ENCODE results near the gene TTLL1.

TTLL1 gene

DNA sequence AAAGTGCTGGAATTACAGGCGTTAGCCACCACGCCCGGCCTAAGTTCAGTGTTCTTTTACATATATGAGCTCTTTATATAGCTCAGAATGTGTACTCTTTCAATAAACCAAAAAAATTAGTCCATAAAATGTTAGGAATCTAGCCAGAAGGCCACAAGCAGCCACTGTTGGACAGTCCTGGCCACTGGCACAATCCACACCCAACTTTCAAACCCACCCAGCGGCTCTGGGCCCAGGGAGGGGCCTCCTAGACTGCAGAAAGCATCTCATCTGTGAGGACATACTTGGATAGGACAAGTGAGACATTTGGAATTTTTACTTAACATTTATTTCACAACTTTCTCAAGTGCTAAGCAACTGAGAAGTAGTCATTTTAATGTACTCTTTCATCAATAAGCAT is 80.7 kb downstream of the TTLL1 start:
- ChIA-PET POLR2A (no interaction called here), CTCF (interaction anchor here (1.0 to 1.4 kb wide), 3 partner anchors 25 to 140 kb away, joined by 3 to 5 read pairs (median 3); no protein-coding TSS in a partner anchor)
- TF ChIP-seq CTCF (IDR thresholded peaks at IDR 0.05; ENCODE audit: control extremely low read depth, extremely low read depth, low read depth, missing control alignments) = no peak
- DNase-seq (ENCODE audit: extremely low spot score) = no peak

DNA sequence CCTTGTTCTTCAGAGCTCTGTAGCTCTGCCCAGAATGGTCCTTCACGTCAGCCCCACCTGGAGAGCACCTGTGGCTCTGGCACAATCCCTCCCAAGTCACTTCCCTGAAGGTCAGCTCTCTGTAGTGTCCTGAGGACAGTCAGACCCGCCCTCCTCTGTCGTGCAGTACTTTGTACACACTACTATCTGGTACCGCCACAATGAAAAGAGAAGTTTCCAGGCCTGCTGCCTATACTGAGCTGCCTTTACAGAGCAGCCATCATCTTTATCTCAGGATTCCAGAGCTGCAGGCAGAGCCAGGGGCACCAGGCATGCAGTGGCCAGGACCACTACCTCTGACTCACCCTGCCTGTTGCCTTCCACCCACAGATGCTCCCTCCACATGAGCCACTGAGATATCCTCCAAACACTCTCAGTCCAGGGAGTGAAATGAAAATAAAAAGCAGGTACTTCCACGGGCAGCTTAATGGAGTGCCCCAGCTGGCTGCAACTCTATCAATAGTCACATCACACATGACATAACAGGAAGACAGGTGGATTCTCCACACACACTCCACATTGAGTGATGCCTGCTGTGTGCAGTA is 81.6 kb downstream of the TTLL1 start:
- CTCF ChIA-PET = interaction anchor here (1.0 to 1.3 kb wide), 2 partner anchors 134 to 139 kb away, joined by 3 read pairs; no protein-coding TSS in a partner anchor
- DNase-seq (ENCODE audit: extremely low spot score) = no peak
- no peak for TF ChIP-seq CTCF (IDR thresholded peaks at IDR 0.05; ENCODE audit: control extremely low read depth, extremely low read depth, low read depth, missing control alignments)
- POLR2A ChIA-PET = interaction anchor here (1.2 kb wide), 1 partner anchor 9 kb away, joined by 3 read pairs; no protein-coding TSS in a partner anchor

DNA sequence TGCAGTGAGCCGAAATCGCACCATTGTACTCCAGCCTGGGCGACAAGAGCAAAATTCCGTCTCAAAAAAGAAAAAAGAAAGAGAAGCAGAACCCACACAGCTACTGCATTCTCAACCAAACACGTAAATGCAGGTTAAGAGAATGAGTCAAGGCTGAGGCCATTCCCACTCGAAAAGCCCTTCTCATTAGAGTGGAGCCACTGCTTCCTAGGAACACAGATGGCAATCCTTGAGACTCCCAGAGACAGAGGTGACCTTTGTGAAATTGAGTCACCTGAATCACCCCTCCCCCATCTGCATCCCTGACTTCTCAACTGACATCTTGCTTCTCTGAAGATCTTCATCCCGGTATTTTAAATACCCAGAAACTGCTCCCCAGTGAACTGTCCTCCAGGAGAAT is 82.4 kb downstream of the TTLL1 start:
- TF ChIP-seq CTCF (IDR thresholded peaks at IDR 0.05; ENCODE audit: control extremely low read depth, extremely low read depth, low read depth, missing control alignments) = no peak
- CTCF ChIA-PET = interaction anchor here (1.4 to 2.7 kb wide), 2 partner anchors 12 to 139 kb away, joined by 4 to 8 read pairs; no protein-coding TSS in a partner anchor
- POLR2A ChIA-PET = interaction anchor here (1.2 kb wide), 1 partner anchor 10 kb away, joined by 3 read pairs; no protein-coding TSS in a partner anchor
- no peak for DNase-seq (ENCODE audit: extremely low spot score)

DNA sequence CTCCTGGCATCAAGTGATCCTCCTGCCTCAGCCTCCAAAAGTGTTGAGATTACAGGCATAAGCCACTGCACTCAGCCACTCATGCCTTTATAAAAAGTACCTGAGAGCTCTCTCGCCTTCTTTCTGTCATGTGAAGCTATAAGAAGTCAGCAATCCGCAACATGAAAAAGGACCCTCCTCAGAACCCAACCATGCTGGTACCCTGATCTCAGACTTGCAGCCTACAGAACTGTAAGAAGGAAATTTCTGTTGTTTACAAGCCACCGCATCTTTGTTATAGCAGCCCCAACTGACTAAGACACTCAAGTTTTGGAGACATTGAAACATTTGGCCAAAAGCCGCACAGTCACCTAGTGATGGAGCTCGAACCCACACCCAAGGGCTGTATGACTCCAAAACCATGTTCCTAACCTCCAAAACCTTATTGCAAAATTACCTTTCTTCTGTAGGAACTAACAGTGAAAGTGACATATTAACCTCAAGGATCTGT is 83.1 kb downstream of the TTLL1 start:
- no peak for DNase-seq (ENCODE audit: extremely low spot score)
- ChIA-PET POLR2A (no interaction called here), CTCF (interaction anchor here (1.2 to 2.9 kb wide), 4 partner anchors 8 to 138 kb away, joined by 3 to 14 read pairs (median 6); partner anchors contain the start of gene PACSIN2)
- TF ChIP-seq CTCF (IDR thresholded peaks at IDR 0.05; ENCODE audit: control extremely low read depth, extremely low read depth, low read depth, missing control alignments) = no peak

DNA sequence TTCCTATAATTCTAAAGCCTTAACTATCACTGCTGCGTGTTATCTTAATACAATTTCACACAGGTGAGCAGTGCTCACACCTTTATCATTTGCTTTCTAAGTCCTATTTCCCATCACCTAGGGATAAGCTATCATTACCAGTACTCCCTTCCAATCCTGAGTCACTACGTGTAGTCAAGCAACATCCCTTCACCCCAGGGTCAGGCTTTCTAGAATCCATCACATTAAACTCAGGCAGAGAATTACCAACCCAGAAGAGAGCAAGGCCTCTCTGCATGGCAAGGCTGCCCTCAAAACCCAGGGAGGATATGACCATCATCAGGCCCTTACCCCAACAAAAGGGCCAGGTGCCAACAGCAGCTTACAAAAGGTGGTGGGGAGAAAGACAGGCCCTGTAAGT is 84.1 kb downstream of the TTLL1 start:
- POLR2A ChIA-PET = interaction anchor here (6.0 kb wide), 1 partner anchor 9 kb away, joined by 39 read pairs; the partner anchor contains the start of gene PACSIN2
- DNase-seq (ENCODE audit: extremely low spot score) = no peak
- TF ChIP-seq CTCF (IDR thresholded peaks at IDR 0.05; ENCODE audit: control extremely low read depth, extremely low read depth, low read depth, missing control alignments) = no peak
- CTCF ChIA-PET = interaction anchor here (1.0 to 2.9 kb wide), 7 partner anchors 9 to 137 kb away, joined by 3 to 14 read pairs (median 6); partner anchors contain the start of gene PACSIN2

GRCh38 chr22:43004362-43005035 is 84.7 kb downstream of the TTLL1 start:
- ChIA-PET CTCF (interaction anchor here (1.0 to 2.9 kb wide), 6 partner anchors 9 to 136 kb away, joined by 4 to 14 read pairs (median 6); partner anchors contain the start of gene PACSIN2), POLR2A (interaction anchor here (6.0 kb wide), 1 partner anchor 10 kb away, joined by 39 read pairs; the partner anchor contains the start of gene PACSIN2)
- no peak for TF ChIP-seq CTCF (IDR thresholded peaks at IDR 0.05; ENCODE audit: control extremely low read depth, extremely low read depth, low read depth, missing control alignments)
- no peak for DNase-seq (ENCODE audit: extremely low spot score)

Measured in GM10248 (cell line).